Activated CD4-positive, CD25-positive, alpha-beta regulatory T cell treated with anti-CD3 and anti-CD28 coated beads, Interleukin-2, amount 50 U/mL, for 24 hours (primary cell): ENCODE results near the gene TGFBI.
"Not testable (repeated sequence)": the region's sequence is repeated elsewhere in the genome, so short reads cannot be mapped to it uniquely, and the experiment has no call there.

Experiments used
- ATAC-seq, 2 donors: fragments of 150-1000 bp; cut with Tn5 transposase; one replicate each; pipeline ENCODE4 v1.10.0; 2021; ENCODE audit warnings: mild to moderate bottlenecking in 1 of 2, moderate library complexity in 1 of 2

Gene TGFBI

GRCh38 chr5:136027311-136027710 is 1.5 kb upstream of the TGFBI start:
- no peak for ATAC-seq

- no peak for ATAC-seq
Measured at GRCh38 chr5:136028090-136028489, 698 bp upstream of the TGFBI start.

- no peak for ATAC-seq
Measured at GRCh38 chr5:136030252-136030651, 1.5 kb downstream of the TGFBI start.

GRCh38 chr5:136030956-136031611 is 2.3 kb downstream of the TGFBI start:
- ATAC-seq, result no peak

- ATAC-seq, result no peak
Measured at GRCh38 chr5:136031711-136032110, 2.9 kb downstream of the TGFBI start.

GRCh38 chr5:136032564-136032963 is 3.8 kb downstream of the TGFBI start:
- ATAC-seq, result no peak

- no peak for ATAC-seq
Measured at GRCh38 chr5:136033234-136033633, 4.4 kb downstream of the TGFBI start.

- ATAC-seq, result no peak
Measured at GRCh38 chr5:136033848-136034247, 5.1 kb downstream of the TGFBI start.

- ATAC-seq, result no peak
Measured at GRCh38 chr5:136034492-136034891, 5.7 kb downstream of the TGFBI start.

GRCh38 chr5:136034984-136035383 is 6.2 kb downstream of the TGFBI start:
- ATAC-seq, result no peak

GRCh38 chr5:136035837-136036236 is 7.0 kb downstream of the TGFBI start:
- no peak for ATAC-seq

GRCh38 chr5:136036293-136036911 is 7.6 kb downstream of the TGFBI start:
- ATAC-seq, result no peak

- peak; percentile 80 to 91 for ATAC-seq
Measured at GRCh38 chr5:136037001-136037705, 8.4 kb downstream of the TGFBI start.

GRCh38 chr5:136038635-136039034 is 9.8 kb downstream of the TGFBI start:
- no peak for ATAC-seq

- no peak for ATAC-seq
Measured at GRCh38 chr5:136039202-136039601, 10.4 kb downstream of the TGFBI start.

GRCh38 chr5:136040746-136041415 is 12.1 kb downstream of the TGFBI start:
- no peak for ATAC-seq

- ATAC-seq, result no peak
Measured at GRCh38 chr5:136042156-136042555, 13.4 kb downstream of the TGFBI start.

- no peak for ATAC-seq
Measured at GRCh38 chr5:136042665-136043121, 13.9 kb downstream of the TGFBI start.

GRCh38 chr5:136043551-136043950 is 14.8 kb downstream of the TGFBI start:
- no peak for ATAC-seq

GRCh38 chr5:136043968-136044610 is 15.3 kb downstream of the TGFBI start:
- ATAC-seq, result no peak

GRCh38 chr5:136045026-136045425 is 16.2 kb downstream of the TGFBI start:
- ATAC-seq, result not testable (repeated sequence)

- ATAC-seq, result no peak
Measured at GRCh38 chr5:136046246-136046645, 17.5 kb downstream of the TGFBI start.

- no peak for ATAC-seq
Measured at GRCh38 chr5:136047858-136048257, 19.1 kb downstream of the TGFBI start.
